Measurements from ENCODE around the gene SPAG5. TPM values are rescaled to one million over a fixed set of nuclear protein-coding genes. Genes with fewer than 3 reads are reported as not detected.

The SPAG5 gene
- total RNA-seq, 1 experiment from 2014 or later: 73.0 TPM

DNA sequence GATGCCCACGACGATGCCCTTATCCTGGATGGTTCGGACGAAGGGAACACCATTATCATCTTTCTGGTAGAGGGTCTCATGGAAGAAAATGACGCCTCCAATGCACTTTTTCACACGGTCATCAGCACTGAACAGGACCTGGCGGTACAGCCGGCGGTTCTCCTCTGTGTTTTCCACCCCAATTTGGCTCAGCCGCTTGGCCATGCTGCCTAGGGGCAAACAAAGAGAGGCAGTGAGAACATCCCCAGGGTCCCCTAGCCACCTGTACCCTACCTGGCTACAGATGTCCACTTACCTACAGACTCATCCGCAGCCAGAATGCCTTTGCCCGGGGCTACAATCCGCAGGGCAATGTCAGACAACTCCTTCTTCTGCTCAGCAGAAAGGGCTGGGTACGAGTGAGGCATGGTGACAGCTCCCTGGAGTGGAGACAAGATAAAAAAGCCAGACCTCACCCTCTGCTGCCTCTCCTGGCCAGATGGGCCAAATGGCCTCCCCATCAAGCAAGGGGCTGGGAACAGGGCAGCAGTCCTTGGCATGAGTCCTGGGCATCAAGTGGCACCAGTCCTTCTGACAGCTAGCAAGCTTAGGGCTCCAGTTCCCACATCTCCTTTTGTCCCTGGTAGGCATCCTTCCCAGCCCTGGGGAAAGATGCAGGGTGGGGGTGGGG is 23.6 kb downstream of the SPAG5 start:
- no peak for DNase-seq (ENCODE audit: low read depth)
- in situ Hi-C loops (cut with HindIII; ENCODE audit: low pct_unique_long_range_greater_than_20kb, low sequenced_read_pairs): no loop called here

DNA sequence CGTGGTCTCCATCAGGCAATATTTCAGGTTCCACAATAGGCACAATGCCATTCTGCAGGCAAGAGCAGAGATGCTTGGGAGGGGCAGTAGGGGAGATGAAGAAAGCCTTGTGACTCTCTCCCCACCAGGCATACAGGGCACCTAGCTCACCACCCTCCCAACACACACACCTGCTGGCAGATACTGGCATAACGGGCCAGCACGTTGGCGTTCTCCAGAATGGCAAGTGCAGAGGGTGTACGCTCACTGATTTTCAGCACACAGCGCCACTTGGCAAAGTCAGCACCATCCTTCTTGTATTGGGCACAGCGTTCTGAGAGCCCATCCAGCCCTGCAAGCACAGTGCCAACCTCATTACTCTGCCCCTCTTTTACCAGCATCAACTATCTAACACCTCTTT is 24.3 kb downstream of the SPAG5 start:
- no peak for DNase-seq (ENCODE audit: low read depth)
- in situ Hi-C loops (cut with HindIII; ENCODE audit: low pct_unique_long_range_greater_than_20kb, low sequenced_read_pairs): no loop called here

DNA sequence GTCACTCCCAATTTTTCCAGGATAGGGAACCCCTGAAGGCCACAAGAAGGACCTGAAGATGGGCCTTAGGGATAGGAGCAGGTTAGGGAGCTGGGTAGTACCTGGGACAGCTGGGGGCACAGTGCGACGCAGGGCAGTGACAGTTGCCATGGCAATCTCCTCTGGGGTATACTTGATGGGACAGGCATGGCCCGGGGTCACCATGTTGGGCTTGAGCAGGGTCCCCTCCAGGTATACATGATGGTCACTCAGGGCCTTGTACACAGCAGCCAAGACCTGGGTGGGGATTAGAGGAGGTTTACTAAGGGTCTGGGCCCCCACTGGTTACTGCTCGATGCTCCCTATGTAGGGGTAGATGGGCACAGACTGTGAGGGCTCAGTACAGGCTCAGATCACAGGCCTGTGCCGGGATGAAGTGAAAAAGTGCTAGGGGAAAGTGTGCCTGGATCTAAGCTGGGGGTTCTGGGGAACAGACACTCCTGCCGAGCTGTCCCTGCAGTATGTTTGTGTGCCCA is 24.8 kb downstream of the SPAG5 start:
- no peak for DNase-seq (ENCODE audit: low read depth)

DNA sequence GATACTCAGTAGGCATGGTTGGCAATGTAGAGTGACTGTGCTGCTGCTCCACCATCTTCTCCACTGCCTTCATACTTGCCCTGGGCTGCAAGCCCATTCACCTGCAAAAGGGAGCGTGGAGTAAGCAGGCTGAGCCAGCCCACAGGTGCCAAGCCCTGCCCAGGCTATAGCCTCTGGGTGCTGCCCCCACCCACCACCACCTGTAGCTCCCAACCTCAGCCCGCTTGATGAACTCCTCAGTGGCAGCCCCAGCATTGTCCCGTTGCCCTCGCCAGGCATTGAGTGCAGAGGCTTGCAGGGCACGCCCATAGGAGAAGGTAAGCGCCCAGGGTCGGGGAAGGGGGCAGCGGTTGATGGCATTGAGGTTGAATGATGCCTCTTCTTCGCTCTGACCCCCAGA is 25.3 kb downstream of the SPAG5 start:
- no peak for DNase-seq (ENCODE audit: low read depth)
- in situ Hi-C loops (cut with HindIII; ENCODE audit: low pct_unique_long_range_greater_than_20kb, low sequenced_read_pairs): no loop called here

More for the DNA sequence above, 24.8 kb downstream of the SPAG5 start:
- in situ Hi-C loops (cut with HindIII; ENCODE audit: low pct_unique_long_range_greater_than_20kb, low sequenced_read_pairs): no loop called here

DNA sequence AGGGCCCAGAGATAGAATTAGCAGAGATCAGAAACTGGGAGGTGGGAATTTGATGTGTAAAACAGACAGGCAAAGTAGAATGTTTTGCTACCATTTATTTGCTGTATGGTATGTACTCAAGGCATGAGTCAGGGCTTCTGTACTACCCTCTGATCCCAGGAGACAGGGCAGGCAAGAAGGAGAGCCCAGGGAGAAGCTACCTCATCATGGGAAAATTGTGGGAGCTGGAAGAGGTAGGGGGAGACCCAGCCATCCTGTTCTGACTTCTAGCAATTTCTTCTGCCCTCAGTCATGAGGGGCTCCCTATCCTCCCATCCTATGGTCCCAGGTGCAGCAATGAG is 25.8 kb downstream of the SPAG5 start:
- in situ Hi-C loops (cut with HindIII; ENCODE audit: low pct_unique_long_range_greater_than_20kb, low sequenced_read_pairs): no loop called here
- DNase-seq (ENCODE audit: low read depth): no peak

DNA sequence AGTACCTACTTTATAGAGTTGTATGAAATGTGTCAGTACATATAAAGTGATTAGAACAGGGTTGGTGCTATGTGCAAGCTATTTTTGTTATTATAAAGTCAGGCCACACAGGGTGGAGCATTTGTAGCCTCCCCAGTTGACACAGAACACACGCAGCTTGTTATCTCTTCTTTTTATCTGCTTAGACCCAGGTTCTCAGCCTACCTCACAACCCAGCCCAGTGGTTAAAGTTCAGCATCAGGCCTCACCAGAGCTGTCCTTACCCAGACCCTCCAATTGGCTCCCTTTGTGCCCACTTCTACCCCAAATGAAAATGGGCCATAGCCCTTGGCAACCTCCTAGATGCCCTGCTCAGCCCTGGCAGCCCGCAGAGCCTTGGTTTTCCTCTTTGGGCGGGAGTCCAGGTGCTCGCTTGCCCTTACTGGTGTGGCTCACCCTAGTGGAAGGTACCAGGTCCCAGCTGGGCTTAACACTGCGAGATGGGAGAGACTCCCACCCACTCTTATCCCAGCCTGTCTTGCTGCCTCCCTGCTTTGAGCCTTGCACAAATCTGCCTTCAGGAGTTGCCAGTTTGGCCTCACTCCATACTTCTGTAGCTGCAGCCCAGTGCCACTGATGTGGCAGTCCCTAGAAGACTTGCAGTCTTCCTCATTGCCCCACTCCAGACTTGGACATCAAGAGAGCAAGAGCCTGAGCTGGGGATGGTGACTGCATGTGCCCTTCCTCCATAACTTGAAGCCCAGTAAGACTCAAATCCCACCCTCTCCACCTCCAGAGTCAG is 26.4 kb downstream of the SPAG5 start:
- in situ Hi-C loops (cut with HindIII; ENCODE audit: low pct_unique_long_range_greater_than_20kb, low sequenced_read_pairs): no loop called here
- no peak for DNase-seq (ENCODE audit: low read depth)

DNA sequence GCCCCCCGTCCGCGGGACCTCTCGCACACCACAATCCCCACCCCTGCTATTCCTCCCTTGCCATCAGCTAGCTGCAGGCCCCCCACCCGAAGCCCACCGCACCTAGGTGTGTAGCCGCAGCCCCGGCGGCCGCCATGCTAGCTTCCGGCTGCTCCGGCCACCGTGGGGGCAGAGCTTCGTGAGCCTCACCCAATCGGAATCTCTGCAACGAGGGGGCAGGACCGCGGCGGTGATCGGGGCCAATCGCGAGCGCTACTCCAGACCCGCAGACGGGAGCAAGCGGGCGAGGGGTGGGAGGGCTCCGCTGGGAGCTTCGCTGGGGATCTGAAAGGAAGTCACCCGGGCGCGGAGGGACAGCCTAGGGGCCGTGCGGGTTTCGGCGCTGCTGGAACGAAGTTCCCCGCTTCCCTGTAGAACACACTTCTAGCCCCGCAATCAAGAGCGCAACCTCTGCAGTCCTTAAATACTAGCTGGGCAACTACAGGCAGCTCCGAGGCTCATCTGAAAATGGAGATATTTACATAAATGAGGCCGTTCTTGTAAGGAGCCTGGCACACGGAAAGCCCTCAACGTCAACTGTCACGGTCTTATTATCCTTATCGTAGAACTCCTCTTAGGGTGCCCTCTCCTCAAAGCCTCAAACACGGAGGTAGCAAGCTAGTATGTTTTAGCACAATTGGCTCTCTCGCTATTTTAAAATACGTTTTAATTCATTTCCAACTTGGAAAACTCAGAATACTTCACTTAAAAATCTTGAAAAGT is 27.3 kb downstream of the SPAG5 start, which contains the start of gene PIGS:
Gene PIGS, minus strand, starts transcription at position 164 of the 762 bp plus-strand sequence. Its CDS starts 28 bp downstream, at position 136.
- peak; percentile 82 for DNase-seq (ENCODE audit: low read depth)
- in situ Hi-C loops (cut with HindIII; ENCODE audit: low pct_unique_long_range_greater_than_20kb, low sequenced_read_pairs): no loop called here

DNA sequence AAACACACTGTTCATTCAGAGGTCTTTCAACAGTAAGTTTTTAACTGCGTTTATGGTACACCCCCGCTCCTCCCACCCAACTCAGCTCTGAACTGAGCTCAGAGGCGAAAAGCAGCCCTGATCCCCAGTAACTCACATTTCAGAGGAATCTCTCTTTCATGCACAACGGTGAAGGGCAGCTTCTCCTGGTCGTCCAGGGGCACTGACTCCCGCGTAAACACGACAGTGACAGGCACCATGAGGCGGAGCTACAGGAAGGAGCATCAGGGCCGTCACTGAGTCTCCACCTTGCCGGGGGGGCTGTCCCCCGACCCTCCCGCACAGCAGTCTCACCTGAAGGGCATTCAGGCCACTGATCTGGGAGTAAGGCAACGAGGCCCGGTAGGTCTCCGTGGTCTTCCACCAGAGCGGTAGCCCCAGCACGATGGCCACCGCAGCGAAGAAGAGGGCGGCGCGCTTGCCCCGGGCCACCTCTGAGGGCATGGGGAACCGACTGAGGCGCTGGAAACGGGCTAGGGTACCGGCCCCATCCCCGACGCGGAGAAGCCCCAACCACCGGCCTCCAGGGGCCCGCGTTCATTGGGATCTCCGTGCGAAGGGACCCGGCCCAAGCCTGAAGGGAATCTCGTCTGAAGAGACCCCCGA is 28.0 kb downstream of the SPAG5 start:
- in situ Hi-C loops (cut with HindIII; ENCODE audit: low pct_unique_long_range_greater_than_20kb, low sequenced_read_pairs): no loop called here
- no peak for DNase-seq (ENCODE audit: low read depth)

DNA sequence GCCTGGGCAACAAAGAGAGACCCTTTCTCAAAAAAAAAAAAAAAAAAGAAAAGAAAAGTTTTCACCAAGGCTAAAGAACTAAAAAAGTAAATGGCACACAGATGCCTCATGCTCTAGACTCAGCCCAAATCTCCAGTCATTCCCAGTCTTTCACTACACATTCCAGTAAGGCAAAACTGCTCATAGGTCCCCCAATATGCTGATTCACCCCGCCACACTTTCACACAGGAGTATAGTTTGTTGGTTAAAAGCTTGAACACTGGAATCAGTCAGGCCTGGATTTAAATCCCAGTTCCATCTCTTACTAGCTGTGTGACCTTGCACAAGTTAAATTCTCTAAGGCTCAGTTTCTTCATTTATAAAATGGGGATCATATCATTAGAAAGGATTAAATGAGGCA is 29.4 kb downstream of the SPAG5 start:
- in situ Hi-C loops (cut with HindIII; ENCODE audit: low pct_unique_long_range_greater_than_20kb, low sequenced_read_pairs): no loop called here
- no peak for DNase-seq (ENCODE audit: low read depth)

DNA sequence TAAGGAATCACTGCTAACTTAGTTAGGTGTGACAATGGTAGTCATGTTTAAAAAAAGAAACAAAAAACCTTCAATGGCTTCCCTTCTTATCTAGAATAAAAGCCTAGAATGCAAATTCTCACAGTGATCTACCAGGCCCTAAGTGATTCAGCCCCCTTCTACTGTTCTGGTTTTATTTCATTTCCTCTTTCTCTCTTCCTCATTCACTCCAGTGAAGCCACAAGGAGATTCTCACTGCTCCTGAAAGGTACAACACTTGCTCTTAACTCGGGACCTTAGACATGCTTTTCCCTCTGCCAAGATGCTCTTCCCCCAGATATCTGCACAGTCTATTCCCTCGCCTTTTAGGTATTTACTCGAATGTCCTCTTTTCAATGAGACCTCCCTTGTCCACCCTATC is 31.2 kb downstream of the SPAG5 start:
- in situ Hi-C loops (cut with HindIII; ENCODE audit: low pct_unique_long_range_greater_than_20kb, low sequenced_read_pairs): no loop called here
- DNase-seq (ENCODE audit: low read depth): no peak

DNA sequence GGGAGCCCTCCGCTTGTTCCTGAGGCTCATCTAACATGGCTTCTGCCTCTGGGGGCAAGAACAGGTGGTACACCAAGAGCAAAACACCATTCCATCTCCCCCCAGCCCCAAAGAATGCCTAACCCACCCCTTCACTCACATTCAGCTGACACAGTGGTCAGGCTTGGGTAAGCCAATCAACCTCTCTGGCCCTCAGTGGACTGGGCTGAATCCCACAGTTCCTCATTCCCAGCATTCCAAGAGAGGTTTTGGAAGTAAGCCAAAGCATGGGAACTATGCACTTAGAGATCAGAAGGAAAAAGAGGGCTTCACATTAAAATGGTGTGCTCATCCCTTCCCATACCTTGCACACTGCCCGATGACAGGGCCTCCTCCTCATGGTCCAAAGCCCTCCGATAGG is 35.4 kb downstream of the SPAG5 start:
- in situ Hi-C loops (cut with HindIII; ENCODE audit: low pct_unique_long_range_greater_than_20kb, low sequenced_read_pairs): no loop called here
- peak; percentile 80 for DNase-seq (ENCODE audit: low read depth)

DNA sequence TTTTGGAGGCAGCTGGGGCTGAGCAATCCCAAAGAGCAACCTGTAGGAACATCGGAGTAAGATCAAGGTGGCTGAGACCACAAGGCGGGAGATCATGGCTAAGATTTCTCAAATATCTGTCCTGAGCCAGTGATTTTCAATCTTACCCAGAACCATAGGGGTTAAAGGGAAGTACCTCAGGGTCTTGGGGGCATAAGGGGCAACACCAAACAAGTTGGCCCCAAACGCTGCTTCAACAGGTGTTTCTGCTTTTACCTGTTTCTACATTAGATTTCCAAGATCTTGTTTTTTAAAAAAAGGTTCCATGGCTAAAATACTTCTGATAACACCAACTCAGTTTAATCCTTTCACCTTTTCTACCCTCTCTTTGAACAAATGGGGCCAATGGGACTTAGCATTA is 43.8 kb downstream of the SPAG5 start:
- no peak for DNase-seq (ENCODE audit: low read depth)
- in situ Hi-C loops (cut with HindIII; ENCODE audit: low pct_unique_long_range_greater_than_20kb, low sequenced_read_pairs): no loop called here

DNA sequence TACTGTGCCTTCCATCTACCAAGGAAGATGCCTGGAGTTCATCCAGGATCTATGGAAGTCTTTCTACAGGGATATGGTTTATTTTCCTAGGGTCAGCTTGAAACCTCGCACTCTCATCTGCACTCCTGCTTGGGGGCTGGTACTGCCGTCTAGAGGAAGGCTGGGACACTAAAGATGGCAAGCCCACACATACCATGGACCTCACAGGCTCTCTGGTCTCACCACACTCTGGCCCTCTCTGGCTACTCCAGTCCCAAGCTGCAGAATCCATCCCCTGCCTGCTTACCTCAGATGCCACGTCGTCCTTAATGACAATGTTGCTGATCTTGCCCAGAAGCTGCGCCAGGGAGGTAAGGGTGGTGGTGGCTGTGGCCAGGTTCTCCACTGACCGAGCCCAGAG is 44.3 kb downstream of the SPAG5 start:
- in situ Hi-C loops (cut with HindIII; ENCODE audit: low pct_unique_long_range_greater_than_20kb, low sequenced_read_pairs): no loop called here
- DNase-seq (ENCODE audit: low read depth): no peak

DNA sequence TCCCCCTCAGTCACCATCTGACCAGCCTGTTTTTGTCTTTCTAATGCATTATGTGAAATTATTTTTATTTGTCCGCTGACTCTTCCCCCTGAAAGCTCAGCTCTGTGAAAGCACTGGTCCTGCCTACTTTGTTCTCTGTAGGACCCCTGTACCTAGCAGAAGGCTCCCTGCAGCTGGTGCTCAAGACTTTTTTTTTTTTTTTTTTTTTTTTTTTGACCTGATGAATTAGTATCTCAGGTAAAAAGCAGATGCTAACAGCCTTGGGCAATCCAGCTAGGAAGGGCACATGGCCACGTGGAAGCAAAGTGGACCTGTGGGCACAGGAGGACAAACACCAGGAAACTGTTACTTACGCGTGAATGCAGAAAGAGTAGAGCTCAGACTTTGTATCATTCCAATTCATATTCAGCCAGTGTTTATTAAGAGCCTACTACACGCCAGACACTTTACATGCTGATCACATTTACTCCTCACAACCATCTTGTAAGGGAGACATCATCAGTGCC is 45.8 kb downstream of the SPAG5 start:
- in situ Hi-C loops (cut with HindIII; ENCODE audit: low pct_unique_long_range_greater_than_20kb, low sequenced_read_pairs): no loop called here
- no peak for DNase-seq (ENCODE audit: low read depth)

DNA sequence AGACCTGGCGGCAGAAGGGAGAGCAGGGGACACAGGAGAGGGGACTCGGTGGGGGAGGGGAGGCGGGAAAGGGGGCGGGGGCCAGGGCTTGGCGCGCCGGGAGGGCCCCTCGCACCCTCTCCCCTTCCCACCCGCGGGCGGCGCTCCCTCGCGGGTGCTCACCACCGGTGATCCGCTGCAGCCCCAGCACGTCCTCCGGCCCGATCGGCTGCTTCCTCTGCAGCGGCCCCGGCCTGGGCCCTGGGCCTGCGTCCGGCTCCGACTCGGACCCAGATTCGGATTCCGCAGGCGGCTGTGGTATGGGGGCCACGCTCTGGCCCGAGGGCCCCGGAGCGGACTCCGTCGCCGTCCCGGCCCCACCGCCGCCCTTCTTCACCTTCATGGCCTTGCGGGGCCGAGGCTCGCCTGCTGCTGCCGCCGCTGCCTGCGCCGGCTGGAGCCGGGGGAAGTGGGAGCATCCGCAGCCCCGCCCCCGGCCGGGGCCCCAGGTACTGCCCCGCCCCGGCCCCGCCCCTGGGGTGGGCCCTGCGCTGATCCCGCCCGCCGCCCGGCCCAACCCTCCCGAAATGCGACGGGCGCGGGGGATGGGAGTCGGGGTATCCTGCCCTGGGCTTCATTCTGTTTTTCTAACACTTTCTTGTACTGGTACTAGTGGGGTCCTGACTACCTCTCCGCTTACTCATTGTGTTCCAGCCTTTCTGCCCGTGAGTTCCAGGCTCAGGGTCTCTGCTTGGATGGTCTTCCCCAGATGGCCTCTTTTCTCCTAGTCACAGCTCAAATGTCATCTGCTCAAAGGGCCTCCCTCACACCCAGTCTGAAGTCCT is 46.4 kb downstream of the SPAG5 start, which contains the start of gene UNC119:
Gene UNC119, minus strand, starts transcription at position 449 of the 824 bp plus-strand sequence. Its CDS starts 67 bp downstream, at position 382.
- DNase-seq (ENCODE audit: low read depth): peak; percentile 59
- in situ Hi-C loops (cut with HindIII; ENCODE audit: low pct_unique_long_range_greater_than_20kb, low sequenced_read_pairs): no loop called here

DNA sequence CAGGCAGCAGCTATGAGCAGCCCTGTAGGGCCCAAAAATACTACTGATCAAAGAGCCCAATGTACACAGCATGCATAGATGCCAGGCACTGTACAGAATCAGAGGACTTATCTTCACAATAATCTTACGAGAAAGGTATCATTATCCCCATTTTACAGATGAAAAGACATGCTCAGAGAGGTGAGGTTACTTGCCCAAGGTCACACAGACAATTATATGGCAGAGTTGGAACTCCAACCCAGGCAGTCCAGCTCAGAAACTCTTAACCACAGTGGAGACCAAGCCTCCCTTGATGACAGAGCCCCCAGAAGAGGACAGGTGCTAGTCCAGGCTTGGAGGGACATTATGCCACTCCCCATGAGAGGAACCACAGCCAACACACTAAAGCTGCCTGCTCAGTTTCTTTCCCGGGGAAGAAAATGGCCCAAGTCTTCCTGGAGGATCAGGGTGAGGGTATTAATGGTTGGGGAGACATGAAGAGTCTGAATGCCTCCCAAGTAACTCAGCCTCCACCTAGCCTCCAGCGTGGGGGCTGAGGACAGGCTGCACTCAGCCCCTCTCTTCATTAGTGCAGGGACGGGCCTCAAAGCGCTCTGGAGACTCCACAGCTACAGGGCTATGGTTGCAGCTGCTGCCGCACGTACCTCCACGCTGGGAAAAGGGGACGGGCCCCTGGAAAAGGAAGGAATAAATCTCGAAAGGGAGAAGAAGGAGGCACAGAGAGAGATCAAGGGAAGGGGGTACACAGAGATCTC is 47.2 kb downstream of the SPAG5 start:
- DNase-seq (ENCODE audit: low read depth): no peak
- in situ Hi-C loops (cut with HindIII; ENCODE audit: low pct_unique_long_range_greater_than_20kb, low sequenced_read_pairs): no loop called here

DNA sequence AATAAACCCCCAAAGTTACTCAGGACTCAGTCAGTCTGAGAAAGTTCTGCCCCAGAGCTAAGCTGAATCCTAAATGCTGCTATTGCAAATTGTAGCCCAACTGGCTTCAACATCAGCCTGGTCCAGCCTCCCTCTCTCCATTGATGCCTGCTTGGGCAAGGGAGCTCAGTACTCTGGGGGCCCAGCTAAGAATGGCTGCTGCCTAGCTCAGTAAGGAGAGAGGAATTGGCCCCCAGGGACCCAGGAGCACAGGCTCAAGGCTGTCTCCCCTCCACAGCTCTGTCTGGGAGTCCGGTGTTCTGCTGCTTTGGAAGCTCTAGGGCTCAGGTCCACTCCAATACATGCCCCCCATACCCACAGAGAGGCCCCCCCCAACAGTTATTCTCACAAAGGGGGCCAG is 48.0 kb downstream of the SPAG5 start:
- DNase-seq (ENCODE audit: low read depth): no peak
- in situ Hi-C loops (cut with HindIII; ENCODE audit: low pct_unique_long_range_greater_than_20kb, low sequenced_read_pairs): no loop called here
